Chondrocyte (in vitro differentiated cells): ENCODE data around the gene CD80. TPM values are rescaled to one million over a fixed set of nuclear protein-coding genes. Genes with fewer than 3 reads are reported as not detected.
"Not testable (repeated sequence)": the region's sequence is repeated elsewhere in the genome, so short reads cannot be mapped to it uniquely, and the experiment has no call there.

Experiments
- DNase-seq: peaks from one replicate; pipeline ENCODE4 v3.0.0; 2021; ENCODE audit warnings: mixed read lengths, low spot score
- H3K27ac Mint-ChIP-seq: one replicate; pipeline ENCODE4 v1.8.0; 2021; ENCODE audit warnings: mild to moderate bottlenecking, moderate library complexity, mixed read lengths; ENCODE audit not compliant: unreplicated experiment
- H3K27me3 Mint-ChIP-seq: 2 replicates; pipeline ENCODE4 v1.8.0; 2021; ENCODE audit warnings: low read depth, mixed read lengths
- H3K36me3 Mint-ChIP-seq: 2 replicates; pipeline ENCODE4 v1.8.0; 2021; ENCODE audit warnings: low read depth, mixed read lengths
- H3K4me1 Mint-ChIP-seq: 2 replicates; pipeline ENCODE4 v1.8.0; 2021; ENCODE audit warnings: low read depth, mild to moderate bottlenecking, mixed read lengths
- H3K4me3 Mint-ChIP-seq: one replicate; pipeline ENCODE4 v1.8.0; 2021; ENCODE audit warnings: mild to moderate bottlenecking, moderate library complexity, mixed read lengths; ENCODE audit not compliant: unreplicated experiment
- H3K9me3 Mint-ChIP-seq: 2 replicates; pipeline ENCODE4 v1.8.0; 2021; ENCODE audit warnings: low read depth, mixed read lengths
- total RNA-seq: library from RNA; stranded (reverse); gene quantifications from 3 replicates; pipeline ENCODE4 v1.2.1, GENCODE V29; 2021
- TF ChIP-seq, protein P1 (sequence below): fragments of 200-600 bp; sonication (generic); IDR thresholded peaks from 2 replicates; pipeline ENCODE4 v1.5.0; 2021; ENCODE audit warnings: antibody characterized with exemption, mild to moderate bottlenecking, moderate library complexity

Gene CD80
- total RNA-seq, 1 donor from 2014 or later: not detected

DNA sequence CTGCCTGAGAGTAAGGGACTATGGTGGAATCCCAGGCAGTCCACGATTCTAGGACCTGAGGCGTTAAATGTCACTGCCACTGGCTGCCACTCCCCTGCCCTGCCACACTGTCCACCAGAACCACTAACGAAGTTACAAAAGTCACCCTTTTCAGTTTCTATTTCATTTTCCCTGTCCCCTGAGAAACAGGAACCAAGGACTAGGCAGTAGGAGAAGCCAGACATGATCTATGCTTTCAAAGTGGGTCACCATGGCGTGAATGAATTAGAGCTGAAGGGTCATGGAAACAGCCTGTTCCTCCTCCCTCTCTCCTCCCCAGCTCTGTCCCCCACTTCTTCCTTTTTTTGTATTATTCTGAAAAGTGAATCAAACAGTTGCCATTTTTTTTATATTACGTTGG is 10.8 kb upstream of the CD80 start:
- H3K27ac Mint-ChIP-seq: no peak overlapping the region
- TF ChIP-seq, protein P1, sequence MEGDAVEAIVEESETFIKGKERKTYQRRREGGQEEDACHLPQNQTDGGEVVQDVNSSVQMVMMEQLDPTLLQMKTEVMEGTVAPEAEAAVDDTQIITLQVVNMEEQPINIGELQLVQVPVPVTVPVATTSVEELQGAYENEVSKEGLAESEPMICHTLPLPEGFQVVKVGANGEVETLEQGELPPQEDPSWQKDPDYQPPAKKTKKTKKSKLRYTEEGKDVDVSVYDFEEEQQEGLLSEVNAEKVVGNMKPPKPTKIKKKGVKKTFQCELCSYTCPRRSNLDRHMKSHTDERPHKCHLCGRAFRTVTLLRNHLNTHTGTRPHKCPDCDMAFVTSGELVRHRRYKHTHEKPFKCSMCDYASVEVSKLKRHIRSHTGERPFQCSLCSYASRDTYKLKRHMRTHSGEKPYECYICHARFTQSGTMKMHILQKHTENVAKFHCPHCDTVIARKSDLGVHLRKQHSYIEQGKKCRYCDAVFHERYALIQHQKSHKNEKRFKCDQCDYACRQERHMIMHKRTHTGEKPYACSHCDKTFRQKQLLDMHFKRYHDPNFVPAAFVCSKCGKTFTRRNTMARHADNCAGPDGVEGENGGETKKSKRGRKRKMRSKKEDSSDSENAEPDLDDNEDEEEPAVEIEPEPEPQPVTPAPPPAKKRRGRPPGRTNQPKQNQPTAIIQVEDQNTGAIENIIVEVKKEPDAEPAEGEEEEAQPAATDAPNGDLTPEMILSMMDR: no peak
- peaks cover 6% of the 10 kb centered on the region for H3K36me3 Mint-ChIP-seq
- H3K4me1 Mint-ChIP-seq: peaks cover 2% of the 10 kb centered on the region
- no peak for DNase-seq
- H3K4me3 Mint-ChIP-seq: no peak overlapping the region
- H3K9me3 Mint-ChIP-seq: peaks cover 3% of the 10 kb centered on the region
- peaks cover 19% of the 10 kb centered on the region for H3K27me3 Mint-ChIP-seq

- DNase-seq: no peak
- H3K27ac Mint-ChIP-seq: no peak overlapping the region
- peaks cover 3% of the 10 kb centered on the region for H3K9me3 Mint-ChIP-seq
- H3K4me3 Mint-ChIP-seq: no peak overlapping the region
- peaks cover 6% of the 10 kb centered on the region for H3K36me3 Mint-ChIP-seq
- H3K27me3 Mint-ChIP-seq: peaks cover 19% of the 10 kb centered on the region
- H3K4me1 Mint-ChIP-seq: peaks cover 2% of the 10 kb centered on the region
- TF ChIP-seq, protein P1: no peak
Observed at GRCh38 chr3:119569156-119569555, 9.7 kb upstream of the CD80 start.

DNA sequence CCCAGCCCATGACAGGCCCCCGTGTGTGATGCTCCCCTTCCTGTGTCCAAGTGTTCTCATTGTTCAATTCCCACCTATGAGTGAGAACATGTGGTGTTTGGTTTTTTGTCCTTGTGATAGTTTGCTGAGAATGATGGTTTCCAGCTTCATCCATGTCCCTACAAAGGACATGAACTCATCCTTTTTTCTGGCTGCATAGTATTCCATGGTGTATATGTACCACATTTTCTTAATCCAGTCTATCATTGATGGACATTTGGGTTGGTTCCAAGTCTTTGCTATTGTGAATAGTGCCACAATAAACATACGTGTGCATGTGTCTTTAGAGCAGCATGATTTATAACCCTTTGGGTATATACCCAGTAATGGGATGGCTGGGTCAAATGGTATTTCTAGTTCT is 3.9 kb upstream of the CD80 start:
- H3K36me3 Mint-ChIP-seq, H3K9me3 Mint-ChIP-seq, H3K4me1 Mint-ChIP-seq, H3K27ac Mint-ChIP-seq, H3K4me3 Mint-ChIP-seq, DNase-seq: not testable (repeated sequence)
- peaks cover 13% of the 10 kb centered on the region for H3K27me3 Mint-ChIP-seq

GRCh38 chr3:119562307-119562961 is 3.0 kb upstream of the CD80 start:
- no peak for DNase-seq
- Mint-ChIP-seq H3K27ac (no peak overlapping the region), H3K4me1 (peaks cover 3% of the 10 kb centered on the region), H3K27me3 (peaks cover 9% of the 10 kb centered on the region), H3K36me3 (peaks cover 3% of the 10 kb centered on the region), H3K4me3 (no peak overlapping the region), H3K9me3 (no peaks in the 10 kb centered on the region)
- TF ChIP-seq, protein P1: no peak

DNA sequence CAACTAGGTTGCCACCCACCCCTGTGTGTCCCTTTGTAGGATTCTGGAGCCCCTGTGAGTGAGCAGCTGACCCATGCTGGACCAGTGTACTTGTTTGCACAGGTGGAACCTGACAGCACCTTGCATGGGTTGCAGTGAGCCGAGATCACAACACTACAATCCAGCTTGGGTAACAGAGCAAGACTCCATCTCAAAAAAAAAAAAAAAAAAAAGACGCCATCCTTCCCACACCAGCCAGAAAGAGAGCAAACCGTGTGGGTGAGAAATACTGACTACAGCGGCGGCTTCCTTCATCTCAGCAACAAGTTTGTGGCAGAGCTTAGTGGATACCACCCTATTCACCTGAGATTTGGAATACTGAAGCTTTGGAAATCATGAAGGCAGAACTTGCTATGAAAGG is 746 bp upstream of the CD80 start:
- no peak for DNase-seq
- no peak overlapping the region for H3K27ac Mint-ChIP-seq
- no peaks in the 10 kb centered on the region for H3K9me3 Mint-ChIP-seq
- H3K4me3 Mint-ChIP-seq: no peak overlapping the region
- no peaks in the 10 kb centered on the region for H3K36me3 Mint-ChIP-seq
- TF ChIP-seq, protein P1: no peak
- H3K27me3 Mint-ChIP-seq: no peaks in the 10 kb centered on the region
- H3K4me1 Mint-ChIP-seq: peaks cover 3% of the 10 kb centered on the region

GRCh38 chr3:119558626-119559317 is 642 bp downstream of the CD80 start:
- TF ChIP-seq, protein P1: no peak
- no peaks in the 10 kb centered on the region for H3K9me3 Mint-ChIP-seq
- peaks cover under 1% of the 10 kb centered on the region for H3K27me3 Mint-ChIP-seq
- no peak overlapping the region for H3K4me3 Mint-ChIP-seq
- no peaks in the 10 kb centered on the region for H3K36me3 Mint-ChIP-seq
- no peak overlapping the region for H3K27ac Mint-ChIP-seq
- H3K4me1 Mint-ChIP-seq: peaks cover 3% of the 10 kb centered on the region
- no peak for DNase-seq
